G401 (cell line): ENCODE data around the gene TRIM14. TPM values are rescaled to one million over a fixed set of nuclear protein-coding genes. Genes with fewer than 3 reads are reported as not detected.
A peak's percentile ranks its signal among the peaks of the same experiment; 100 is the strongest.
"Not testable (repeated sequence)": the region's sequence is repeated elsewhere in the genome, so short reads cannot be mapped to it uniquely, and the experiment has no call there.

ENCODE experiments used
- DNase-seq: peaks from one replicate; pipeline ENCODE4 v3.0.0-alpha.2; 2015; ENCODE audit warnings: low spot score
- in situ Hi-C: cut with HindIII; loops from 2 replicates; pipeline ENCODE4 v1.10.0; 2016; ENCODE audit warnings: low sequenced_read_pairs, mixed read lengths
- total RNA-seq: library from RNA; depleted of rRNA; stranded (reverse); fragments of >200 nt; shearing (Covaris generic); gene quantifications from 2 replicates; pipeline ENCODE4 v1.2.3, GENCODE V29; 2014

TRIM14 gene
- total RNA-seq, 1 experiment from 2014 or later: 10.2 TPM

DNA sequence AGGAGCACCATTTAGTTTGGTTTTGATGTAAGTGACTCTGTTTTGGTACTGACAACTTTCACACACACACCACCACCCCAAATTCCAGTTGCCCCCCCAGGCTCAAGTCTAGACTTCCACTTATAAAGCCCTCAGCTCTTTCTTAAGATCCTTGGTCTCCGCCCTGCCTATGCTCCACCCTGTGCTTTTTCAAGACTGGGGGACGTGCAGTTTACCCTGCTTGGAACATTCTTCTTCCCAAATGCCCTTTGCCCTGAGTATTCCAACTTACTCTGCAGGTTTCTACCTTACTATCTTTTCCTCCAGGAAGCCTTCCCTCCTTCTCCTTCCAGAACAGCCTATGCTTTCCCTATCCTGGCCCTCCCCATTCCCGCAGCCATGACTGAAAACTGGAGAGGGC is 1.5 kb upstream of the TRIM14 start:
- in situ Hi-C loops: no loop called here

DNA sequence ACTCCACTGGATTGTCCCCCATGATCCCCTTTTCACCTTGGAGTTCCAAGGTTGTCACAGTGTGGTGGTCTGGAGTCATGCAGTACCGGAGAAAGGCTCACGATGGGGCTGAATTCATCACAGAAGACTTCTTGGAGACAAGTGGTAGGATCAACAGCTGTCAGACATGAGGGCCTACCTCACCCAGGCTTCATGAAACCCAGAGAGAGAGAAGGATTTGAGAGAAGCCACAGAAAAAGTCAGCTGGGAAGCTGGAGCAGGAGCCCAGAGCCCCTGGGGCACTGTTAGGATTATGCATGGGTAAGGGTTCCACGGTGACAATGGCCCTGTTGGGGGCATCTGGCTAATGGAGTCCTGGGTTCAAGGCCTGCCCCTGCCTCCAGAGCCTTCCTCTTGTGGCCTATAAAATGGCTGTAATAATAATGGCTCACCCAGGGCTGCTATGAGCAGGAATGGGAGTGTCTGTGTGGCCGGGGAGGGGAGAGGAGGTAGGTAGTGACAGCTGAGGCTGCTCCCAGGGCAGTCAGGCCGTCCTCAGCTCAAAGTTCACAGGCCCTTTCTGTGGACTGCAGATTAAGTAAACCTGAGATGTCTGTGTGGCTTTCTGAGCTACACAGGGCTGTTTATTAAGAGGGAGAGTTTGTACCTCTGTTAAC is 910 bp downstream of the TRIM14 start:
- peak; percentile 30 for DNase-seq
- in situ Hi-C loops: no loop called here

More for the DNA sequence above, 1.5 kb upstream of the TRIM14 start:
- no peak for DNase-seq

DNA sequence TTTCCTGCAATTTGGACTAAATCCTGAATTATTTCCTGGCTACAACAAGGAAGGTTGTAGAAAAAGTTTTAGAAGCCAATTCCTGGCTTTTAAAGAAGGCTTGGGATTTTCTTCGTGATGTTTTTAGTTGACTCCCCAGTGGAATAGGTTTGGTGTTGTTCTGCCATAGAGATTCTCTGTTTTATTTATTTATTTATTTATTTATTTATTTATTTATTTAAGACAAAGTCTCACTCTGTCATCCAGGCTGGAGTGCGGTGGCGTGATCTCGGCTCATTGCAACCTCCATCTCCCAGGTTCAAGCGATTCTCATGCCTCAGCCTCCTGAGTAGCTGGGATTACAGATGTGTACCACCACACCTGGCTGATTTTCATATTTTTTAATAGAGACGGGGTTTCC is 1.9 kb downstream of the TRIM14 start:
- DNase-seq: not testable (repeated sequence)

GRCh38 chr9:98109052-98109451 is 10.0 kb downstream of the TRIM14 start:
- in situ Hi-C loops: loop anchor here (10.0 kb wide), 1 partner anchor 94 kb away; no protein-coding TSS in a partner anchor
- no peak for DNase-seq

More for the DNA sequence above, 1.9 kb downstream of the TRIM14 start:
- in situ Hi-C loops: not testable (repeated sequence)

GRCh38 chr9:98108531-98109031 is 10.4 kb downstream of the TRIM14 start:
- DNase-seq: no peak
- in situ Hi-C loops: loop anchor here (10.0 kb wide), 1 partner anchor 94 kb away; no protein-coding TSS in a partner anchor

GRCh38 chr9:98107926-98108325 is 11.1 kb downstream of the TRIM14 start:
- in situ Hi-C loops: loop anchor here (10.0 kb wide), 1 partner anchor 93 kb away; no protein-coding TSS in a partner anchor
- DNase-seq: no peak

- in situ Hi-C loops: loop anchor here (10.0 kb wide), 1 partner anchor 90 kb away; no protein-coding TSS in a partner anchor
These were observed 14.0 kb downstream of the TRIM14 start for GRCh38 chr9:98105006-98105405.

GRCh38 chr9:98104445-98104881 is 14.6 kb downstream of the TRIM14 start:
- DNase-seq: no peak
- in situ Hi-C loops: loop anchor here (10.0 kb wide), 1 partner anchor 90 kb away; no protein-coding TSS in a partner anchor

More at GRCh38 chr9:98105006-98105405, 14.0 kb downstream of the TRIM14 start:
- no peak for DNase-seq

DNA sequence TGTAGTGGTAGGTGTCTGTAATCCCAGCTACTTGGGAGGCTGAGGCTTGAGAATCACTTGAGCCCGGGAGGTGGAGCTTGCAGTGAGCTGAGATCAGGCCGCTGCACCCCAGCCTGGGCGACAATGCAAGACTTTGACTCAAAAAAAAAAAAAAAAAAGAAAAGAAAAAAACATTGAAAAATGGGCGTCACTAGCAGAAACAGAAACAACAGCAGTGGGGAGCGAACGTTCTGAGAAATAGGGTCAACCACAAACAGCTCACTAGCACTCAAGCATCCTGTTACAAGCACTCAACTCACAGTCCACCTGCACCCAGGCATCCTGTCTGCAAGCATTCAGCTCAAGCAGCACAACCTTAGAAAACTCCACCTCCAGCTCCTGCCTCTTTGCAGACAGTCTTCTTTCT is 17.2 kb downstream of the TRIM14 start:
- DNase-seq: no peak
- in situ Hi-C loops: loop anchor here (10.0 kb wide), 1 partner anchor 87 kb away; no protein-coding TSS in a partner anchor

DNA sequence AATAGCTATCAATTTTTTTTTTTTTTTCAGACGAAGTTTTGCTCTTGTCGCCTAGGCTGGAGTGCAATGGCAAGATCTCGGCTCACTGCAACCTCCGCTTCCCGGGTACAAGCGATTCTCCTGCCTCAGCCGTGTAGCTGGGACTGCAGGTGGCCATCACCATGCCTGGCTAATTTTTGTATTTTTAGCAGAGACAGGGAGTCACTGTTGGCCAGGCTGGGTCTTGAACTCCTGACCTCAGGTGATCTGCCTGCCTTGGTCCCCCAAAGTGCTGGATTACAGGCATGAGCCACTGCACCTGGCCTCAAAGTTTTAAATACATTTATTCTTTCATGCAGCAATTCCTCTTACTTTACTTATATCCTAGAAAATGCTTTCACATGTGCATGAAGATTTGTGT is 17.6 kb downstream of the TRIM14 start:
- in situ Hi-C loops: loop anchor here (10.0 kb wide), 1 partner anchor 87 kb away; no protein-coding TSS in a partner anchor

DNA sequence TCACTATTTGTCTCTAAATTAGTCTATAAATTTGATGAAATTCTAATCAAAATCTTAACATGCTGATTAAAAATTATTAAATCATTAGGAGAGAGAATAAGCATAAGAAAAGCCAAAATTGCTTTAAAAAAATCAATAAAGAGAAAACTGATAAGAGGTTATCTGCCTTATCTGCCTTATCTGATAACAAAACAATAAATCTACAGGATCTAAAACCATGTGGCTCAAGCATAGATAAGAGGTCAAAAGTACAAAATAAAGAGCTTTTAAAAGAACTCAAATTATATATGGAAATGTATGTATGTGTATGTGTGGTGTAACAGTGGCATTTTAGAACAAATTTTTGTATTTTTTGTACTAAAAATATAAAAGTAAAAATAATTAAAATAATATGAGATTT is 18.6 kb downstream of the TRIM14 start:
- DNase-seq: no peak
- in situ Hi-C loops: loop anchor here (10.0 kb wide), 1 partner anchor 86 kb away; no protein-coding TSS in a partner anchor

More for the DNA sequence above, 17.6 kb downstream of the TRIM14 start:
- DNase-seq: no peak

- in situ Hi-C loops: loop anchor here (10.0 kb wide), 1 partner anchor 85 kb away; no protein-coding TSS in a partner anchor
These were observed 19.1 kb downstream of the TRIM14 start for GRCh38 chr9:98099898-98100297.

GRCh38 chr9:98099346-98099745 is 19.7 kb downstream of the TRIM14 start:
- DNase-seq: no peak
- in situ Hi-C loops: no loop called here

More at GRCh38 chr9:98099898-98100297, 19.1 kb downstream of the TRIM14 start:
- DNase-seq: no peak

DNA sequence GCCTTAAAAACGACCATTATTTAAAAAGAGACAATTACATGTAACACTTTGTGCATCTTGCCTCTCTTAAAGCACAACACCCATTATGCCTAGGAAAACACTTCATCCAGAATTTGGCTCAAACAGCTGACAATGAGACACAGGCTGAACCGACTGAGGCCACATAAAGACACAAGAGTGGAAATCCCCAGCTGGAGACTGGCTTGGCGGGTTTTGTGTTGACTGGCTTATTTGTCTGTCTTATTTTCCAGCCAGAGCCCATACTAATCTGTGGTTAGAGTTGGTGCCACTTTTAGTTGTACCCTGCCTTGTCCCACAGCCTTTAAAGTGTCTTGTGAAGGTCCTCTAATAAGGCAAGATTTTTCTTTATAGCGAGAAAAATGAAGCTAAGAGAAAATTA is 21.2 kb downstream of the TRIM14 start:
- in situ Hi-C loops: no loop called here
- no peak for DNase-seq

DNA sequence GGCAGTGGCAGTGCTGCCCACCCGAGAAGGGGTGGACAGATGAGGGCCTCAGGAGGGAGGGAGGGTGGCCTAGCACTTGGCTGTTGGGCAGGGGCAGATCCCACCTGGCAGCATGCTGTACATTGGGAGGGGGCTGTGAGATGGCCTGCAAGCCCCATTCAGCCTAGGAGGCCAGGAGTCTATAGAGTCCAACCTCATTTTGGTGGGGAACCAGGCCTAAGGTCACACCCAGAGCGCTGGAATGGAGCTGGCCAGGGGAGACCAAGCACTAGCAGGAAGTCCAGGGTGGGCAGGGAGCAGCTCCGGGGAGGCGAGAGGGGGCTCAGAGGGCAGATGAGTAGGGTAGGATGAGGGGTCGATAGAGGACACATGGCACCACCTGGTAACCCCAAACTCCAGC is 22.9 kb downstream of the TRIM14 start:
- in situ Hi-C loops: no loop called here
- DNase-seq: no peak

GRCh38 chr9:98095401-98095800 is 23.6 kb downstream of the TRIM14 start:
- in situ Hi-C loops: no loop called here
- no peak for DNase-seq

GRCh38 chr9:98094851-98095250 is 24.2 kb downstream of the TRIM14 start:
- no peak for DNase-seq
- in situ Hi-C loops: no loop called here

GRCh38 chr9:98094316-98094715 is 24.7 kb downstream of the TRIM14 start:
- in situ Hi-C loops: no loop called here
- no peak for DNase-seq

DNA sequence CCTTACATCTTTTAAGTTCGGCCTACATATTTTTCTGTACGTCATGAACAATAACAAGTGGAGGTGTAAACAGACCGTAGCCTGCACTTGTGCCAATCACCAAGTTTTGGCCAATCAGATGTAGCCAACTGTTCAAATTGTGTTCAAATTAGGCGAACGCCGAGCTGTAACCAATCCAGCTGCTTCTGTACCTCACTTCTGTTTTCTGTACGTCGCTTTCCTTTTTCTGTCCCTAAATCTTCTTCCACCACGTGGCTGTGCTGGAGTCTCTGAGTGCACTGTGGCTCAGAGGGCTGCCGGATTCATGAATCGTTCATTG is 26.4 kb downstream of the TRIM14 start:
- in situ Hi-C loops: no loop called here
- no peak for DNase-seq
